Activated T-cell treated with anti-CD3 and anti-CD28 coated beads for 4 hours (primary cell): ENCODE data around the gene HUNK.
"Not testable (repeated sequence)": the region's sequence is repeated elsewhere in the genome, so short reads cannot be mapped to it uniquely, and the experiment has no call there.

ENCODE experiments used
- DNase-seq: peaks from one replicate; pipeline ENCODE4 v3.0.0-alpha.2; 2020

Gene HUNK

GRCh38 chr21:31871371-31871770, 1.4 kb upstream of the HUNK start:
- DNase-seq = not testable (repeated sequence)

- no peak for DNase-seq
Observed at GRCh38 chr21:31872072-31872451, 758 bp upstream of the HUNK start.

- no peak for DNase-seq
Observed at GRCh38 chr21:31873275-31873695, 465 bp downstream of the HUNK start.

GRCh38 chr21:31873696-31874599, 1.1 kb downstream of the HUNK start:
- peak; percentile 9 for DNase-seq

GRCh38 chr21:31874812-31875212, 2.0 kb downstream of the HUNK start:
- DNase-seq = no peak

GRCh38 chr21:31875496-31876015, 2.7 kb downstream of the HUNK start:
- DNase-seq = no peak

- DNase-seq = no peak
Observed at GRCh38 chr21:31877463-31877957, 4.7 kb downstream of the HUNK start.

- DNase-seq = no peak
Observed at GRCh38 chr21:31878831-31879230, 6.0 kb downstream of the HUNK start.

- DNase-seq = no peak
Observed at GRCh38 chr21:31879241-31879650, 6.4 kb downstream of the HUNK start.

GRCh38 chr21:31879911-31880310, 7.1 kb downstream of the HUNK start:
- DNase-seq = no peak

- no peak for DNase-seq
Observed at GRCh38 chr21:31880816-31881215, 8.0 kb downstream of the HUNK start.

GRCh38 chr21:31882711-31883110, 9.9 kb downstream of the HUNK start:
- DNase-seq = no peak

- no peak for DNase-seq
Observed at GRCh38 chr21:31885146-31885545, 12.3 kb downstream of the HUNK start.

- DNase-seq = no peak
Observed at GRCh38 chr21:31886915-31887314, 14.1 kb downstream of the HUNK start.

- no peak for DNase-seq
Observed at GRCh38 chr21:31887391-31887841, 14.6 kb downstream of the HUNK start.

GRCh38 chr21:31888936-31889371, 16.1 kb downstream of the HUNK start:
- DNase-seq = no peak

- no peak for DNase-seq
Observed at GRCh38 chr21:31889460-31889859, 16.6 kb downstream of the HUNK start.

GRCh38 chr21:31892686-31893085, 19.9 kb downstream of the HUNK start:
- DNase-seq = no peak

GRCh38 chr21:31893851-31894415, 21.1 kb downstream of the HUNK start:
- DNase-seq = no peak

GRCh38 chr21:31894457-31894856, 21.6 kb downstream of the HUNK start:
- no peak for DNase-seq

- no peak for DNase-seq
Observed at GRCh38 chr21:31895077-31895835, 22.4 kb downstream of the HUNK start.

GRCh38 chr21:31896019-31896418, 23.2 kb downstream of the HUNK start:
- DNase-seq = no peak

GRCh38 chr21:31897311-31897710, 24.5 kb downstream of the HUNK start:
- DNase-seq = no peak
